Glutamatergic neuron (in vitro differentiated cells): Measurements from ENCODE around the gene TSSK6. TPM values are rescaled to one million over a fixed set of nuclear protein-coding genes. Genes with fewer than 3 reads are reported as not detected.

ENCODE experiments used
- DNase-seq: peaks from one replicate; pipeline ENCODE4 v3.0.0; 2022
- H3K27ac Mint-ChIP-seq: one replicate; pipeline ENCODE4 v1.8.0; 2020; ENCODE audit warnings: mild to moderate bottlenecking, mixed read lengths, inconsistent platforms; ENCODE audit not compliant: unreplicated experiment
- H3K27me3 Mint-ChIP-seq: one replicate; pipeline ENCODE4 v1.8.0; 2020; ENCODE audit warnings: mild to moderate bottlenecking, moderate library complexity, mixed read lengths, inconsistent platforms; ENCODE audit not compliant: unreplicated experiment
- H3K36me3 Mint-ChIP-seq: one replicate; pipeline ENCODE4 v1.8.0; 2020; ENCODE audit warnings: mild to moderate bottlenecking, mixed read lengths, inconsistent platforms; ENCODE audit not compliant: unreplicated experiment
- H3K4me1 Mint-ChIP-seq: one replicate; pipeline ENCODE4 v1.8.0; 2020; ENCODE audit warnings: mild to moderate bottlenecking, low read depth, mixed read lengths, inconsistent platforms; ENCODE audit not compliant: unreplicated experiment
- H3K4me3 Mint-ChIP-seq: one replicate; pipeline ENCODE4 v1.8.0; 2020; ENCODE audit warnings: mild to moderate bottlenecking, mixed read lengths, inconsistent platforms; ENCODE audit not compliant: unreplicated experiment
- H3K9me3 Mint-ChIP-seq: one replicate; pipeline ENCODE4 v1.8.0; 2020; ENCODE audit warnings: mild to moderate bottlenecking, moderate library complexity, mixed read lengths, inconsistent platforms; ENCODE audit not compliant: unreplicated experiment
- total RNA-seq: library from RNA; stranded (reverse); fragmentation: NEBNext Ultra II Directional; extraction: Animal tissue kit (Norgen Biotek cat#: 25700); gene quantifications from one replicate; pipeline ENCODE4 v1.2.1, GENCODE V29; 2021; ENCODE audit not compliant: unreplicated experiment
- TF ChIP-seq, protein P1 (sequence below): fragments of 200-600 bp; sonication (generic); IDR thresholded peaks from one replicate; pipeline ENCODE4 v1.5.0; 2021; ENCODE audit not compliant: partially characterized antibody, unreplicated experiment

TSSK6 gene
- total RNA-seq, 1 donor from 2014 or later = 1.7 TPM

DNA sequence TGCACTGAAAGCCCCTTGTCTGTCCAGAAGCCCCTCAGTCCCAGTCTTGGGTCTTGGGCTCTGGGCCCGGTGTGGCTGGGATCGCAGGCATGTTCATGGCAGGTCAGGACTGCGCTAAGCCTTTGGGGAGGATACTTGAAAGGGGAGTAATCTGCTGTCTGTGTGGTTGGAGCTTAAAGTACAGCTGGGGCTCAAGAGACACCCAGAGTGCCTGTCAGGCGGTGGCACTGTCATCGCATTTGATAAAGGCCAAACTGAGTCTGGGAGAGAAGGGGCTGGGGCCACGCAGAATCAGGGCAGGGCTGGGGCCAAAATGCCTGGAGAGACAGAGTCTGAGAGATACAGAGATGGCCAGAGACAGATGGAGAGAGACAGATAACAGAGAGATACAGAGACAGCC lies 18.5 kb upstream of the TSSK6 start:
- TF ChIP-seq, protein P1, sequence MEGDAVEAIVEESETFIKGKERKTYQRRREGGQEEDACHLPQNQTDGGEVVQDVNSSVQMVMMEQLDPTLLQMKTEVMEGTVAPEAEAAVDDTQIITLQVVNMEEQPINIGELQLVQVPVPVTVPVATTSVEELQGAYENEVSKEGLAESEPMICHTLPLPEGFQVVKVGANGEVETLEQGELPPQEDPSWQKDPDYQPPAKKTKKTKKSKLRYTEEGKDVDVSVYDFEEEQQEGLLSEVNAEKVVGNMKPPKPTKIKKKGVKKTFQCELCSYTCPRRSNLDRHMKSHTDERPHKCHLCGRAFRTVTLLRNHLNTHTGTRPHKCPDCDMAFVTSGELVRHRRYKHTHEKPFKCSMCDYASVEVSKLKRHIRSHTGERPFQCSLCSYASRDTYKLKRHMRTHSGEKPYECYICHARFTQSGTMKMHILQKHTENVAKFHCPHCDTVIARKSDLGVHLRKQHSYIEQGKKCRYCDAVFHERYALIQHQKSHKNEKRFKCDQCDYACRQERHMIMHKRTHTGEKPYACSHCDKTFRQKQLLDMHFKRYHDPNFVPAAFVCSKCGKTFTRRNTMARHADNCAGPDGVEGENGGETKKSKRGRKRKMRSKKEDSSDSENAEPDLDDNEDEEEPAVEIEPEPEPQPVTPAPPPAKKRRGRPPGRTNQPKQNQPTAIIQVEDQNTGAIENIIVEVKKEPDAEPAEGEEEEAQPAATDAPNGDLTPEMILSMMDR = no peak
- Mint-ChIP-seq H3K36me3 (no peaks in the 10 kb centered on the region), H3K4me3 (peak overlapping the region; percentile 1), H3K27me3 (peaks cover 30% of the 10 kb centered on the region), H3K27ac (peak overlapping the region; percentile 42), H3K9me3 (peaks cover 13% of the 10 kb centered on the region), H3K4me1 (peaks cover 21% of the 10 kb centered on the region)
- no peak for DNase-seq

DNA sequence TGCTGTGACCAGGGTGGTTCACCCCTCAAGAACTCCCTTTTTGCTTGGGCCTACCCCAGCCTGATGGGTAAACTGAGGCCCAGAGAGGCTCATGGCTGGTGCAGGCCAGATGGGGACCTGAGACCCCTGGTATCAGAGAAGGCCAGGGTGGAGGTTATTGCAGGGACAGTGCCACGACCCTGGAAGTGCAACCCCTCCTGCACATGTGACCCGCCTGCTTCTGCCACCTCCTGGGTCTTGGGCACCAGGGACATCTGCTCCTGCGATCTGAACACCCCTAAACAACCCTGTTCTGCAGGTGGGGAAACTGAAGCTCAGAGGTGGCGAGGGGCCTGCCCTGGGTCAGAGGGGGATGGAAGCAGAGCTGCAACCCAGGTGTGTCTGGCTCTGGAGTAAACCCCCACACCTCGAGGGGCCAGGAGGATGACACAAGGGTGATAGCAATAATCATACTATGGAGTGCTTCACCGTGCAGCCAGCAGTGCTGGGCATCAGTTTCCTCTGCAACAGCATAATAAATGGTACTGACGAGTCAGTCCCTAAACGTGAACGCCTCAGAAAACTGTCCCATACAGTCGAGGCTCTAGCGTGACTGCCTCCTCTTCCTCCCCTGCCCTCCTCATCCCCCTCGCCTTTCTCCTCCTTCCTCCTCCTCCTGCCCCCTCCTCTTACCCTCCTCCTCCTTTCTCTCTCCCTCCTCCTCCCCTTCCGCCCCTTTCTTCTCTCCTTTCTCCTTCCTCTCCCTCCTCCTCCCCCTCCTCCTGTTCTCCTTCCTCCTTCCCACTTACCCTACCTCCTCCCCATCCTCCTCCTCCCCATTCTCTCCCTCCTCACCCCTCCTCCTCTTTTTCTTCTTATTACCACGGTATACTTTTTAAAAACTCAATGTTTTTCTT lies 17.7 kb upstream of the TSSK6 start:
- TF ChIP-seq, protein P1 = no peak
- H3K27ac Mint-ChIP-seq = no peak overlapping the region
- H3K36me3 Mint-ChIP-seq = no peaks in the 10 kb centered on the region
- H3K4me3 Mint-ChIP-seq = peak overlapping the region; percentile 1
- no peak for DNase-seq
- H3K27me3 Mint-ChIP-seq = peaks cover 27% of the 10 kb centered on the region
- peaks cover 11% of the 10 kb centered on the region for H3K9me3 Mint-ChIP-seq
- peaks cover 17% of the 10 kb centered on the region for H3K4me1 Mint-ChIP-seq

DNA sequence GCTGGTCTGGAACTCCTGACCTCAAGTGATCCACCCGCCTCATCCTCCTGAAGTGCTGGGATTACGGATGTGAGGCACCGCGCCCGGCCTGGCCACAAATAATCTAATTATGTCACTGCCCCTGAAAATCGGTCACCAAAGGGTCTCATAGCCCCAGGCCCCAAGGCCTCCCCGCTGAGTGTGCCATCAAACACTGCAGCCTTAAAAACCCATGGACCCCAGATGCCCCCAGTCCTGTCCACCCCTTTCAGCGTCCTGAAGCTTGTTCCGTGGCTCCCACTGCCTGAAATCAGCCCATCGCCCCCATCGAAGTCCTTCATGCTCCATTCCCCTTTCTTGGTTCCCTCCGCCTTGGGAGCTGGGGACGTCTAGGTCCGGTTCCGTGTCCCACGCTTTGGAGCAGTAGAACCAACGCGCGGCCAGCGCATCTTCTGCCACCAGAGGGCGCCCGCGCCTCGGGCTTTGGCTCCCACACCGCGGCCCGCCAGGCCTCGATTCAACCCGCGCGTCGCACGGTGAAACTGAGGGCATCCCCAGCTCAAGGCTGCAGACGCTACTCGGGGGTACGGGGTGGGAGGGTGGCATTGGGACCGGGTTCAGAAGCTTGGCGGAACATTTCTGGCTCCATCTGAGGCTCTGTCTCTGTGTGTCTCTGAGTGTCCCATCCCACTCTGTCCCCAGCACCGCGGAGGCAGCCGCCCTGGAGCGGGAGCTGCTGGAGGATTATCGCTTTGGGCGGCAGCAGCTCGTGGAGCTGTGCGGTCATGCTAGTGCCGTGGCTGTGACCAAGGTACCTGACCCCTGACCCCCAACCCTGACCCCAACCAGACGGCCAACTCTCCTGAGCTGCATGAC lies 16.8 kb upstream of the TSSK6 start:
- peak overlapping the region; percentile 44 for H3K27ac Mint-ChIP-seq
- TF ChIP-seq, protein P1 = peak; percentile 97
- H3K4me1 Mint-ChIP-seq = peaks cover 17% of the 10 kb centered on the region
- H3K9me3 Mint-ChIP-seq = peaks cover 11% of the 10 kb centered on the region
- H3K4me3 Mint-ChIP-seq = no peak overlapping the region
- H3K36me3 Mint-ChIP-seq = no peaks in the 10 kb centered on the region
- peak; percentile 89 for DNase-seq
- peaks cover 24% of the 10 kb centered on the region for H3K27me3 Mint-ChIP-seq

DNA sequence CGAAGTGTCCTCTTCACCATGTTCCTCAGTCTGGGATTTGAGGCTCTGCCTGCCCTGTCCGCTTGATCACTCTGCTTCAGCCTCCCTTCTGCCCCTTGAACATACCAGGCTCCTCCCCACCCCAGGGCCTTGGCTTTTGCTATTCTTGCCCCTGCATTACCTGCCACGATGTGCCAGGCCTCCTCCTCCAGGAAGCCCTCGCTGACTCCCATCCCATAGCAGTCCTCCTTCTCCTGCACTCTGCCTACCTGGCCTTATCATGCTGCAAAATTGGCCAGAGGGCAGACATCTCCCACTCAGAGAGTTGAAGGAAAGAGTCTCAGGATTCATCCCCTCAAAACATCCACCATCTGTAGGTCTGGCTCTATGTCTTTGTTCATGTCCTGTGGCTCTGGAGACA lies 15.5 kb upstream of the TSSK6 start:
- peaks cover 19% of the 10 kb centered on the region for H3K4me1 Mint-ChIP-seq
- peaks cover 11% of the 10 kb centered on the region for H3K9me3 Mint-ChIP-seq
- H3K4me3 Mint-ChIP-seq = peak overlapping the region; percentile 43
- peaks cover 19% of the 10 kb centered on the region for H3K27me3 Mint-ChIP-seq
- TF ChIP-seq, protein P1 = no peak
- H3K27ac Mint-ChIP-seq = peak overlapping the region; percentile 49
- no peaks in the 10 kb centered on the region for H3K36me3 Mint-ChIP-seq
- no peak for DNase-seq
